Pons (tissue), 1 donor: ENCODE measurements around the gene TFR2.
"Not testable (repeated sequence)": the region's sequence is repeated elsewhere in the genome, so short reads cannot be mapped to it uniquely, and the experiment has no call there.

Source experiments
- DNase-seq: peaks from one replicate; pipeline ENCODE4 v3.0.0-alpha.2; 2016; ENCODE audit warnings: low spot score

Gene TFR2

DNA sequence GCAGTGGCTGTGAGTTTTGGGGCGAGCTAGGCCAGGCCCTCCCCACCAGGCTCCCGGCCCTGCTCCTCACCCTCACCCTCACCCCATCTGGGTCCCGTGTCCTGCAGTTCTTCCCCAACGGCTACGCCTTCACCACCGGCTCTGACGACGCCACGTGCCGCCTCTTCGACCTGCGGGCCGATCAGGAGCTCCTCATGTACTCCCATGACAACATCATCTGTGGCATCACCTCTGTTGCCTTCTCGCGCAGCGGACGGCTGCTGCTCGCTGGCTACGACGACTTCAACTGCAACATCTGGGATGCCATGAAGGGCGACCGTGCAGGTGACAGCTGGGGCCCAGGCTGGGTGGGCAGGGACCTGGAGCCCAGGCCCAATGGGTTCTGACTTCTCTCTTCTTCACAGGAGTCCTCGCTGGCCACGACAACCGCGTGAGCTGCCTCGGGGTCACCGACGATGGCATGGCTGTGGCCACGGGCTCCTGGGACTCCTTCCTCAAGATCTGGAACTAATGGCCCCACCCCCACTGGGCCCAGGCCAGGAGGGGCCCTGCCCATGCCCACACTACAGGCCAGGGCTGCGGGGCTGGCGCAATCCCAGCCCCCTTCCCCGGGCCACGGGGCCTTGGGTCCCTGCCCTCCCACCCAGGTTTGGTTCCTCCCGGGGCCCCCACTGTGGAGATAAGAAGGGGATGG, 37.1 kb upstream of the TFR2 start:
- no peak for DNase-seq

GRCh38 chr7:100677308-100678267, 36.2 kb upstream of the TFR2 start:
- no peak for DNase-seq

DNA sequence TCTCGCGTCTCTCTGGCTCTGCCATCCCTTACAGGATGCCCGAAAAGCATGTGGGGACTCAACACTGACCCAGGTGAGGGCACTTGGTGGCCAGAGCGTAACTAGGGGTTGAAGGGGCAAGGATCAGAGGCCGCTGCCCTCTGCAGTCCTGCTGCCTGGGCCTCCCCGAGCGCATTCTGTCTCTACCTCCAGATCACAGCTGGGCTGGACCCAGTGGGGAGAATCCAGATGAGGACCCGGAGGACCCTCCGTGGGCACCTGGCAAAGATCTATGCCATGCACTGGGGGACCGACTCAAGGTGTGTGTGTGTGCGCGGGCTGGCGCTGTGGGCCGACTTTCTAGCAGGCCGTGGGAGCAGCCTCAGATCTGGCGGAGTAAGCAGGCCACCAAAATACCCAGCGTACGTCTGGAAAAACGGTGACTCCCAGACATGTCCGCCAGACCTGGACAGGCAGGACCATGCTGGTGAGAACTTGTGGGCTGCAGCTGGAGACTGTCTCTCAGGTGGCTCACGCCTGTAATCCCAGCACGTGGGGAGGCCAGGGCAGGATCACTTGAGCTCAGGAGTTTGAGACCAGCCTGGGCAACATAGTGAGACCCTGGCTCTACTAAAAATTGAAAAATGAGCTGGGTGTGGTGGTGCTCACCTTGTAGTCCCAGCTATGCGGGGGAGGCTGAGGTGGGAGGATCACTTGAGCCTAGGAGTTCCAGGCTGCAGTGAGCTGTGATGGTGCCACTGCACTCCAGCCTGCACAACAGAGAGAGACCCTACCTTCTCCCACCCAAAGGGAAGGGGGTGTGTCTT, 35.4 kb upstream of the TFR2 start:
- DNase-seq, result no peak

DNA sequence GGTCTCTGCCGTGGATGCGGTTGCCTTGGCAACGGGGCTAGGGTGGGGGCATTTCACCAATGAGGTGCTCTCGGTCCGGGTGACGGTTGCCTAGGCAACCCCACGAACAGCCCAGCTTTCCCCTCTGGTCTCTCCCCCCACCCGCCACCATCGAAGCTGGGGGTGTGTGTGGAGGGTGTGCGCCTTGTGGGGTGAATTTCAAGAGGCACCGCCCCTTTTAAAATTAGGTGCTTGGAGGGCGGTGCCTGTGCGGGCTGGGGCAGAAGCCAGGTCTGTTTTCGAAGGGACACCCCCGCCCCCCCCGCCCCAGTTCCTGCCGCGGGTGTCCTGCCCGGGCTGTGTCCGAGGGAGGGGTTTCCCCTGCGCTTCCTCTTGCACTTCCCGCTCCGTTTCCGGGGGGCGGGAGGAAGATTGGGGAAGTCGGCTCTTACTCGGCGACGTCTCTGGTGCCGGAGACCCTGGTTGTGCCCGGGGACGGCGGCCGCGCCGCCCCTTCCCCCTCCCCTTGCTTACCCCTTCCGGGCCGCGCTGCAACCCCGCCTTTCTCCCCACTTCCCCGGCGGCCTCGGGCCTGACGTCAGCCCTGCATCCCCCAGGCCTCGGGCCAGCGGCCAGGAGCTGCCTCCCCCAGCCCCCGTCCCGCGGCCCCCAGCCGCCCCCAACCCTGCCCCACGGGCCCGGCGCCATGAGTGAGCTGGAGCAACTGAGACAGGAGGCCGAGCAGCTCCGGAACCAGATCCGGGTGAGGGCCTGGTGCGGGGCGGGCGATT, 34.4 kb upstream of the TFR2 start:
- DNase-seq, result peak; percentile 61

- no peak for DNase-seq
Measured at GRCh38 chr7:100675105-100675451, 33.7 kb upstream of the TFR2 start.

GRCh38 chr7:100674411-100675104, 33.2 kb upstream of the TFR2 start:
- no peak for DNase-seq

- DNase-seq, result no peak
Measured at GRCh38 chr7:100673942-100674410, 32.6 kb upstream of the TFR2 start.

GRCh38 chr7:100673302-100673941, 32.1 kb upstream of the TFR2 start, which contains the start of gene GNB2:
GNB2 (plus strand) TSS chr7:100673740; CDS start chr7:100676266, 2,526 bp downstream.
- peak; percentile 99 for DNase-seq

GRCh38 chr7:100671353-100672327, 30.3 kb upstream of the TFR2 start:
- DNase-seq, result no peak

DNA sequence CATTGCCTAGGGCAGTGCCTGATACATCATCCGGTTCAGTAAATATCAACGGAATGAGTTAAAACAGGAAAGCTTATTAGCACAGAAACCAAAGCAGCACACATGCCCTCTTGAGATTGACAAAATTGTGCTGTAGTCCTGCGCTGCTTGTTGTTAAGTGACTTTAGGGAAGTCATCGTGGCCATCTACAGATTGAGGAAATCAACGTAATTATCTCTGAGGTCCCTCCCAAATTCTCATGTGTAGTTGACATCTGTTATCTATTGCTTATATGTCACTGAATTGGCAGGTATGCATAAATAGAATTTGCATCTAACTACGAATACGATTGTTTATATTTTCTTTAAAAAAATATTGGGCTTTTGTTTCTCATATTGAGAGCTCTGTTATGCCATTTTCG, 28.7 kb upstream of the TFR2 start:
- DNase-seq, result no peak

- DNase-seq, result not testable (repeated sequence)
Measured at GRCh38 chr7:100669106-100669505, 27.8 kb upstream of the TFR2 start.

DNA sequence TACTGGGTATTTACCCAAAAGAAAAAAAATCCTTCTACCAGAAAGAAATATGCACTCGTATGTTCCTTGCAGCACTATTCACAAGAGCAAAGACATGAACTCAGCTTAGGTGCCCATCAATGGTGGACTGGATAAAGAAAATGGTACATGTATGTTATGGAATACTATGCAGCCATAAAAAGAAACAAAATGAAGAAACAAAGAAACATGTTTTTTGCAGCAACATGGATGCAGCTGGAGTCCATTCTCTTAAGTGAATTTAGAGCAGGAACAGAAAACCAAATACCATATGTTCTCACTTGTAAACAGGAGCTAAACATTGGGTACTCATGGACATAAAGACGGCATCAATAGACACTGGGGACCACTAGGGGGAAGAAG, 26.7 kb upstream of the TFR2 start:
- no peak for DNase-seq

DNA sequence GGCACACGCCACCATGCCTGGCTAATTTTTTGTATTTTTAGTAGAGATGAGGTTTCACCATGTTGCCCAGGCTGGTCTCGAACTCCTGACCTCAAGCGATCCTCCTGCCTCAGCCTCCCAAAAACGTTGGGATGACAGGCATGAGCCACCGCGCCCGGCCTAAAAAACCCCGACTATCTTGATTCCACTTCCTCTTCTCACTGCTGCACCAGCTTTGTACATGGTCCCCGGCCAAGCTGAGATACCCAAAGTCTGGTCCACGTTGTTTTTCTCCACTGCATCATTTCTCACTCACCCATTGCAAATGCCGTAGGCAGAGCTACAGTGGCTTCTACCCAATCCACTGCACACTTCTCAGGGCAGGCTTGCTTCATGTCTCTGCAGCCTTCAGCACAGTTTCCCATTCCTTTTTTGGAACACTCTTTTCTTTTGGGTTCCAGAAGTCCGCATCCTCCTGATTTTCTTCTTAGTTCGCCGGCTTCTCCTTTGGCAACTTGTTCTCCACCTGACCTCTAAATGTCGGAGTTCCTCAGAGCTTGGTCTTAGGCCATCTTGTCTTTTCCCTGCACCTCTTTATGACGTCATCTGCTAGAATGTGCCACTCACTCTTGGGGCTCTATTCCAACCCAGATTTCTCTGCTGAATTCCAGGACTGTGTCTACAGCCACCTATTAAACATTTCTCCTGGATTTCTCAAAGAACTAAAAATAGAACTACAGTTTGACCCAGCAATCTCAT, 26.1 kb upstream of the TFR2 start:
- DNase-seq, result no peak

DNA sequence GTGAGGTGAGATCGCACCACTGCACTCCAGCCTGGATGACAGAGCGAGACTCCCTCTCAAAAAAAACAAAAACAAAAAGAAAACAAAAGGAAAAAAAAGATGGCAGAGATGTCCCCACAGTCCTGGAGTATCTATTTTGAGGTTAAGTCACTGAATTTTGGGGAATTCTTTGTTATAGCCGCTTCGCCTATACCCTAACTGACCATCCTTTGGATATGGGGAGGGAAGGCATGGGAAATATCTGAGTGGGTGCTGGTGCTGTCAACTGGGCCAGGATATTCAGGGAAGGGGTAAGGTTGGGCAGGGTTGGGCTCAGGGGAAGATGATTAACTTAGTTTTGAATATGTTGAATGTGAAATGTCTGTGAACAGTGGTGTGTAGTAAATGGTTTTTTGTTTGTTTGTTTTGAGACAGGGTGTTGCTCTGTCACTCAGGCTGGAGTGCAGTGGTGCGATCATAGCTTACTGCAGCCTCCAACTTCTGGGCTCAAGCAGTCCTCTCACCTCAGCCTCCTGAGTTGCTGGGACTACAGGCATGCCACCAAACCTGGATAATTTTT, 23.9 kb upstream of the TFR2 start:
- no peak for DNase-seq

DNA sequence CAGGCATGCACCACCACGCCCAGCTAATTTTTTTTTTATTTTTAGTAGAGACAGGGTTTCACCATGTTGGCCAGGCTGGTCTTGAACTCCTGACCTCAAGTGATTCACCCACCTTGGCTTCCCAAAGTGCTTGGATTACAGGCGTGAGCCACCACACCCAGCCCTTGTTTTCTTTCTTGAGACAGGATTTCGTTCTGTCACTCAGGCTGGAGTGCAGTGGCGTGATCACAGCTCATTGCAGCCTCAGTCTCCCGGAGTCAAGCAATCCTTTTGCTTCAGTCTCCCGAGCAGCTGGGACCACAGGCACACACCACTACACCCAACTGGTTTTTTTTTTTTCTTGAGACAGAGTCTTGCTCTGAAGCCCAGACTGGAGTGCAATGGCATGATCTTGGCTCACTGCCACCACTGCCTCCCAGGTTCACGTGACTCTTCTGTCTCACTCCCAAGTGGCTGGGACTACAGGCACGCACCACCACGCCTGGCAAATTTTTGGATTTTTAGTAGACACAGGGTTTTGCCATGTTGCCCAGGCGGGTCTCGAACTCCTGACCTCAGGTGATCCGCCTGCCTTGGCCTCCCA, 20.9 kb upstream of the TFR2 start:
- not testable (repeated sequence) for DNase-seq

GRCh38 chr7:100655908-100656674, 14.7 kb upstream of the TFR2 start, which contains the start of gene ACTL6B:
ACTL6B (minus strand) TSS chr7:100656448; CDS start chr7:100656354, 94 bp downstream.
- no peak for DNase-seq
